Gastroesophageal sphincter (tissue), 4 donors: ENCODE results near the gene PFKFB4. TPM values are rescaled to one million over a fixed set of nuclear protein-coding genes. Genes with fewer than 3 reads are reported as not detected.
"Not testable (repeated sequence)": the region's sequence is repeated elsewhere in the genome, so short reads cannot be mapped to it uniquely, and the experiment has no call there.

Experiments
- ATAC-seq: fragments of 150-250 bp; one replicate; pipeline ENCODE4 v1.9.1; 2016; ENCODE audit warnings: mild to moderate bottlenecking, moderate library complexity
- H3K27ac ChIP-seq, 4 donors: fragments of 200-600 bp; sonication (generic) in 3 of 4; 1 replicate in 3 of 4; 2 replicates in 1 of 4; pipeline ENCODE4 v1.5.1; 2016 to 2019
- H3K27me3 ChIP-seq: fragments of 200-600 bp; sonication (generic); one replicate; pipeline ENCODE4 v1.5.1; 2019
- H3K36me3 ChIP-seq, 2 donors: fragments of 200-600 bp; sonication (generic); one replicate each; pipeline ENCODE4 v1.5.1; 2019; ENCODE audit warnings: control low read depth in 1 of 2
- H3K4me1 ChIP-seq, 3 donors: fragments of 200-600 bp; sonication (generic); 1 replicate in 2 of 3; 2 replicates in 1 of 3; pipeline ENCODE4 v1.5.1; 2016 to 2019; ENCODE audit warnings: control low read depth in 2 of 3
- H3K4me3 ChIP-seq, 2 donors: fragments of 200-600 bp; sonication (generic); one replicate each; pipeline ENCODE4 v1.5.1; 2019; ENCODE audit warnings: mild to moderate bottlenecking in 1 of 2, moderate library complexity in 1 of 2
- H3K9me3 ChIP-seq, 3 donors: fragments of 200-600 bp; sonication (generic); one replicate each; pipeline ENCODE4 v1.5.1; 2017 to 2019; ENCODE audit warnings: control low read depth in 2 of 3
- EP300 ChIP-seq: sonication (generic); formaldehyde crosslinking; IDR thresholded peaks from one replicate; pipeline ENCODE4 v1.6.1; 2017; ENCODE audit warnings: antibody characterized with exemption, mild to moderate bottlenecking
- POLR2A ChIP-seq, 2 donors: fragments of 450-650 bp; IDR thresholded peaks; one replicate each; pipeline ENCODE4 v1.6.1; 2017; ENCODE audit warnings: antibody characterized with exemption in 2 of 2, mild to moderate bottlenecking in 2 of 2, moderate library complexity in 1 of 2
- POLR2AphosphoS5 ChIP-seq: sonication (generic); formaldehyde crosslinking; IDR thresholded peaks from one replicate; pipeline ENCODE4 v1.6.1; 2017; ENCODE audit warnings: antibody characterized with exemption
- WGBS, 2 donors: methylation state at CpG; one replicate each; pipeline ENCODE4 v1.1.5; 2018; ENCODE audit warnings: low coverage in 1 of 2; 5-methylcytosine and 5-hydroxymethylcytosine counted together
- total RNA-seq, 4 donors: library from RNA; depleted of rRNA; stranded (reverse); fragments of >200 nt; gene quantifications; one replicate each; pipeline ENCODE4 v1.1.0, GENCODE V29; 2016
- TF ChIP-seq, protein P1 (sequence below), 4 experiments: fragments of 200-600 bp in 2 of 4; fragments of 450-650 bp in 2 of 4; sonication (generic) in 1 of 4; IDR thresholded peaks; one replicate each; pipeline ENCODE4 v1.5.1; 2017 to 2019; ENCODE audit warnings: antibody characterized with exemption in 4 of 4, mild to moderate bottlenecking in 2 of 4, moderate library complexity in 2 of 4

Gene PFKFB4
- total RNA-seq, 4 donors from 2014 or later = 1.8 to 2.9 (median 2.4) TPM

GRCh38 chr3:48553886-48554845 is 2.4 kb downstream of the PFKFB4 start:
- Histone ChIP-seq H3K27ac (no peak overlapping the region), H3K36me3 (peaks cover 0 to 8% of the 10 kb centered on the region in 2 donors), H3K9me3 (no peaks in the 10 kb centered on the region), H3K4me1 (peaks cover 0 to 41% (median 6%) of the 10 kb centered on the region in 3 donors), H3K4me3 (no peak overlapping the region), H3K27me3 (no peaks in the 10 kb centered on the region)
- 71 to 92% methylated on average over 2 to 9 of the region's 14 CpGs for WGBS, 2 donors
- TF ChIP-seq, protein P1, sequence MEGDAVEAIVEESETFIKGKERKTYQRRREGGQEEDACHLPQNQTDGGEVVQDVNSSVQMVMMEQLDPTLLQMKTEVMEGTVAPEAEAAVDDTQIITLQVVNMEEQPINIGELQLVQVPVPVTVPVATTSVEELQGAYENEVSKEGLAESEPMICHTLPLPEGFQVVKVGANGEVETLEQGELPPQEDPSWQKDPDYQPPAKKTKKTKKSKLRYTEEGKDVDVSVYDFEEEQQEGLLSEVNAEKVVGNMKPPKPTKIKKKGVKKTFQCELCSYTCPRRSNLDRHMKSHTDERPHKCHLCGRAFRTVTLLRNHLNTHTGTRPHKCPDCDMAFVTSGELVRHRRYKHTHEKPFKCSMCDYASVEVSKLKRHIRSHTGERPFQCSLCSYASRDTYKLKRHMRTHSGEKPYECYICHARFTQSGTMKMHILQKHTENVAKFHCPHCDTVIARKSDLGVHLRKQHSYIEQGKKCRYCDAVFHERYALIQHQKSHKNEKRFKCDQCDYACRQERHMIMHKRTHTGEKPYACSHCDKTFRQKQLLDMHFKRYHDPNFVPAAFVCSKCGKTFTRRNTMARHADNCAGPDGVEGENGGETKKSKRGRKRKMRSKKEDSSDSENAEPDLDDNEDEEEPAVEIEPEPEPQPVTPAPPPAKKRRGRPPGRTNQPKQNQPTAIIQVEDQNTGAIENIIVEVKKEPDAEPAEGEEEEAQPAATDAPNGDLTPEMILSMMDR (IDR thresholded peaks at IDR 0.05) = no peak
- no peak for TF ChIP-seq EP300
- TF ChIP-seq POLR2A (IDR thresholded peaks at IDR 0.05) = no peak
- TF ChIP-seq POLR2AphosphoS5 = no peak
- no peak for ATAC-seq

GRCh38 chr3:48553361-48553760 is 3.2 kb downstream of the PFKFB4 start:
- no peak overlapping the region for H3K4me3 ChIP-seq
- ATAC-seq = no peak
- H3K27me3 ChIP-seq = no peaks in the 10 kb centered on the region
- H3K27ac ChIP-seq = no peak overlapping the region
- no peaks in the 10 kb centered on the region for H3K9me3 ChIP-seq
- 60 to 87% methylated on average over 1 to 5 of the region's 5 CpGs for WGBS, 2 donors
- H3K4me1 ChIP-seq = peaks cover 0 to 41% (median 6%) of the 10 kb centered on the region in 3 donors
- TF ChIP-seq EP300 = no peak
- TF ChIP-seq, protein P1 (IDR thresholded peaks at IDR 0.05) = no peak
- TF ChIP-seq POLR2AphosphoS5 = no peak
- TF ChIP-seq POLR2A (IDR thresholded peaks at IDR 0.05) = no peak
- peaks cover 0 to 8% of the 10 kb centered on the region in 2 donors for H3K36me3 ChIP-seq

- WGBS, 2 donors = 48 to 83% methylated on average over 2 to 4 of the region's 14 CpGs
- Histone ChIP-seq H3K27me3 (no peaks in the 10 kb centered on the region), H3K4me3 (no peak overlapping the region), H3K36me3 (peaks cover 0 to 17% of the 10 kb centered on the region in 2 donors), H3K27ac (no peak overlapping the region), H3K4me1 (peaks cover 0 to 33% (median 3%) of the 10 kb centered on the region in 3 donors), H3K9me3 (no peaks in the 10 kb centered on the region)
- ATAC-seq = no peak
- no peak for TF ChIP-seq POLR2A (IDR thresholded peaks at IDR 0.05)
- TF ChIP-seq, protein P1 (IDR thresholded peaks at IDR 0.05) = no peak
- TF ChIP-seq EP300 = no peak
- no peak for TF ChIP-seq POLR2AphosphoS5
Measured at GRCh38 chr3:48552111-48552951, 4.3 kb downstream of the PFKFB4 start.

GRCh38 chr3:48551651-48552050 is 5.0 kb downstream of the PFKFB4 start:
- peaks cover 0 to 29% (median 3%) of the 10 kb centered on the region in 3 donors for H3K4me1 ChIP-seq
- H3K36me3 ChIP-seq = peaks cover 0 to 24% of the 10 kb centered on the region in 2 donors
- H3K27ac ChIP-seq, H3K9me3 ChIP-seq, ATAC-seq, H3K27me3 ChIP-seq, H3K4me3 ChIP-seq: not testable (repeated sequence)
- 98% methylated on average over 4 of the region's 7 CpGs; no CpG with 5 or more reads in 1 of the 2 donors for WGBS, 2 donors
